Neuronal stem cell (in vitro differentiated cells): ENCODE measurements around the gene LMNA.

Experiments used
- DNase-seq: peaks from one replicate; pipeline ENCODE4 v3.0.0-alpha.2; 2013; ENCODE audit warnings: low spot score
- H2AFZ ChIP-seq: one replicate; pipeline ENCODE4 v1.6.1; 2013; ENCODE audit warnings: mild to moderate bottlenecking, low read length, inconsistent platforms
- H2AK5ac ChIP-seq: 2 replicates; pipeline ENCODE4 v1.6.1; 2013; ENCODE audit warnings: low read depth, mild to moderate bottlenecking, inconsistent platforms, low read length, moderate library complexity, mixed read lengths
- H2BK120ac ChIP-seq: 2 replicates; pipeline ENCODE4 v1.6.1; 2013; ENCODE audit warnings: low read depth, mild to moderate bottlenecking, inconsistent platforms, low read length, moderate library complexity, mixed read lengths
- H2BK12ac ChIP-seq: one replicate; pipeline ENCODE4 v1.6.1; 2013; ENCODE audit warnings: low read length, inconsistent platforms
- H2BK15ac ChIP-seq: 2 replicates; pipeline ENCODE4 v1.6.1; 2013; ENCODE audit warnings: mild to moderate bottlenecking, low read length, inconsistent platforms, mixed read lengths
- H2BK5ac ChIP-seq: one replicate; pipeline ENCODE4 v1.6.1; 2013; ENCODE audit warnings: inconsistent platforms, mild to moderate bottlenecking, low read length, moderate library complexity
- H3K14ac ChIP-seq: one replicate; pipeline ENCODE4 v1.6.1; 2013; ENCODE audit warnings: low read length, inconsistent platforms
- H3K18ac ChIP-seq: 2 replicates; pipeline ENCODE4 v1.6.1; 2013; ENCODE audit warnings: low read length, inconsistent platforms
- H3K23ac ChIP-seq: 2 replicates; pipeline ENCODE4 v1.6.1; 2013; ENCODE audit warnings: low read depth, mild to moderate bottlenecking, mixed read lengths, low read length, inconsistent platforms; ENCODE audit not compliant: poor library complexity
- H3K27ac ChIP-seq: replicated peaks from 3 replicates; pipeline ENCODE4 v1.5.1; 2013; ENCODE audit warnings: low read length, inconsistent platforms
- H3K27me3 ChIP-seq, 3 experiments: 2 replicates each; pipeline ENCODE4 v1.6.1; 2013; ENCODE audit warnings: low read length in 3 of 3, mild to moderate bottlenecking in 2 of 3, inconsistent platforms in 1 of 3, low read depth in 1 of 3, mixed read lengths in 1 of 3, moderate library complexity in 1 of 3; ENCODE audit not compliant: control insufficient read depth in 3 of 3, insufficient read depth in 3 of 3
- H3K36me3 ChIP-seq, 2 donors: replicated peaks in 1 of 2; 2 replicates each; pipeline ENCODE4 v1.6.1; 2013; ENCODE audit warnings: low read length in 2 of 2; ENCODE audit not compliant: control insufficient read depth in 2 of 2, insufficient read depth in 2 of 2
- H3K4ac ChIP-seq: 2 replicates; pipeline ENCODE4 v1.6.1; 2013; ENCODE audit warnings: inconsistent platforms, mild to moderate bottlenecking, low read length, moderate library complexity
- H3K4me1 ChIP-seq, 2 donors: 1 replicate in 1 of 2; 2 replicates in 1 of 2; pipeline ENCODE4 v1.6.1; 2013; ENCODE audit warnings: low read length in 2 of 2, low read depth in 1 of 2; ENCODE audit not compliant: control insufficient read depth in 2 of 2, insufficient read depth in 1 of 2
- H3K4me2 ChIP-seq: one replicate; pipeline ENCODE4 v1.6.1; 2013; ENCODE audit warnings: mild to moderate bottlenecking, low read length, inconsistent platforms; ENCODE audit not compliant: insufficient read depth, poor library complexity, severe bottlenecking
- H3K4me3 ChIP-seq, 2 donors: 2 replicates each; pipeline ENCODE4 v1.5.1; 2013; ENCODE audit warnings: low read length in 2 of 2, mild to moderate bottlenecking in 2 of 2, inconsistent platforms in 1 of 2, moderate library complexity in 1 of 2
- H3K79me1 ChIP-seq: one replicate; pipeline ENCODE4 v1.6.1; 2013; ENCODE audit warnings: low read depth, mild to moderate bottlenecking, inconsistent platforms, low read length, moderate library complexity
- H3K9ac ChIP-seq: one replicate; pipeline ENCODE4 v1.6.1; 2013; ENCODE audit warnings: mild to moderate bottlenecking, low read depth, low read length, inconsistent platforms; ENCODE audit not compliant: poor library complexity
- H3K9me3 ChIP-seq, 2 donors: replicated peaks in 1 of 2; 2 replicates each; pipeline versions ENCODE3 to v1.6.1; 2013; ENCODE audit warnings: low read length in 2 of 2, mild to moderate bottlenecking in 2 of 2, inconsistent platforms in 1 of 2, low read depth in 1 of 2, mixed read lengths in 1 of 2, moderate library complexity in 1 of 2; ENCODE audit not compliant: control insufficient read depth in 2 of 2, insufficient read depth in 1 of 2
- H4K8ac ChIP-seq: one replicate; pipeline ENCODE4 v1.6.1; 2013; ENCODE audit warnings: low read depth, mild to moderate bottlenecking, inconsistent platforms, low read length, moderate library complexity
- H4K91ac ChIP-seq: one replicate; pipeline ENCODE4 v1.6.1; 2013; ENCODE audit warnings: low read length, low read depth, mild to moderate bottlenecking, inconsistent platforms; ENCODE audit not compliant: poor library complexity
- WGBS, 2 donors: extraction: QIAGEN DNeasy Blood & Tissue Kit; methylation state at CpG; one replicate each; pipeline ENCODE4 v1.1.7; 2013; ENCODE audit warnings: missing lambda C conversion rate in 2 of 2, mixed read lengths in 1 of 2; ENCODE audit not compliant: insufficient read length in 2 of 2, insufficient replicate concordance in 1 of 2; ENCODE audit errors: extremely low coverage in 2 of 2; 5-methylcytosine and 5-hydroxymethylcytosine counted together

The LMNA gene

DNA sequence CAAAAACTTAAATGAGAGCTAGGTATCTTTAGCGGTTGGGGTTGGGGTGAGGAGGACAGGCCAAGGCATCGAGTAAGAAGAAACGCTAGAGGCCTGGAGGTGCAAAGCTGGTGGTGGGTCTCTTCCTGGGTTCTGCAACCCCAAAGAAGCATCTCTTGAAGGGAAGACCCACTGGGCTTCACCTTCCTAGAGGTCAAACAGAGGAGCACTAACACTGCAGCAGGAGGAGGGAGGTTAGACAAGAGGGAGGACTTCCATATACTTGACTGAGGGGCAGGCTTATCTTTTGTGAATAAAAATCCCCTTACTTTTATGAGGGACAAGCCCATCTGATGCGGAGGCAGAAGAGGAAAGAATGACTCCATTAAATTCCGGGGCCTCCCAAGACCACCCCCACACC lies 34.7 kb upstream of the LMNA start:
- H3K9ac ChIP-seq, result no peak overlapping the region
- no peak overlapping the region for H2BK12ac ChIP-seq
- peaks cover 16 to 55% of the 10 kb centered on the region in 2 donors for H3K36me3 ChIP-seq
- no peak overlapping the region for H2BK120ac ChIP-seq
- H3K23ac ChIP-seq, result no peak overlapping the region
- no peak overlapping the region for H4K91ac ChIP-seq
- H4K8ac ChIP-seq, result no peak overlapping the region
- DNase-seq, result no peak
- H3K4me1 ChIP-seq, result peaks cover 44 to 48% of the 10 kb centered on the region in 2 donors
- no peak overlapping the region for H3K18ac ChIP-seq
- no peaks in the 10 kb centered on the region for H3K27me3 ChIP-seq
- H3K27ac ChIP-seq, result peak overlapping the region; percentile 63
- peak overlapping the region; percentile 54 for H3K4me2 ChIP-seq
- H2AK5ac ChIP-seq, result no peak overlapping the region
- H2BK15ac ChIP-seq, result no peak overlapping the region
- no CpG with 5 or more reads among the region's 5 CpGs for WGBS, 2 donors
- no peak overlapping the region for H2AFZ ChIP-seq
- no peak overlapping the region for H3K14ac ChIP-seq
- H3K9me3 ChIP-seq, result no peaks in the 10 kb centered on the region
- H3K4ac ChIP-seq, result no peak overlapping the region
- H3K79me1 ChIP-seq, result no peaks in the 10 kb centered on the region
- peak overlapping the region; percentile 93 to 99 for H3K4me3 ChIP-seq
- no peak overlapping the region for H2BK5ac ChIP-seq

DNA sequence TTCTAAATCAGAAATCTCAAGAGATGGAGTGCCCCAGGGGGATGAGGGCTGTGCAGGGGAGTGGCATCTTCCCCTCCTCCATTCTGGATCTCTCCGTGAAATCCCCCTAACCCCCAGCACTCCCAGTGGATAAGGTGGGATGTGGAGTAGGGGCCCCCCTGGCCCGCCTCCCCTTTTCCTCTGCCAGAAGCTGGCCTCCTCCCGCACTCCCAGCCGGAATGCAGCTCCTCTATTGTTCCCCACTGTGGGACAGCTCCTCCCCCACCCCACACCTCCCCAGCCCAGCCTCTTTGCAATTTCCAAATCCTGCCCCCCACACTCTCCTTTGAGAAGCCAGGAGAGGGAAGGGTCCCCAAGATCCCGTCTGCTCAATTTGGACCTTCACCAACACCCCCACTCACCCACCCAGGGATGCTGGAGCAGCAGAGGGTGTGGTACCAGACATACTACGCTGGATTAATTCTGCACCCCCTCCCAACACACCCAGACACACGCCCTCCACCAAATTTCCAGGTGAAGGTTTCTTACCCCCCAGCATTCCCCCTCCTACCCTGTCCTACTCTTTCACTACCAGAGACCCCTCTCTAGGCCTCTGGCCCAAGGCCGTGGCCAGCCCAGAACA lies 34.2 kb upstream of the LMNA start:
- no peak overlapping the region for H4K91ac ChIP-seq
- no peak overlapping the region for H3K23ac ChIP-seq
- no CpG with 5 or more reads among the region's 8 CpGs for WGBS, 2 donors
- H2BK120ac ChIP-seq, result peak overlapping the region; percentile 7
- DNase-seq, result no peak
- peak overlapping the region; percentile 82 for H2BK5ac ChIP-seq
- no peak overlapping the region for H4K8ac ChIP-seq
- peak overlapping the region; percentile 93 to 99 for H3K4me3 ChIP-seq
- H3K4me2 ChIP-seq, result peak overlapping the region; percentile 54
- H3K79me1 ChIP-seq, result no peaks in the 10 kb centered on the region
- H2AK5ac ChIP-seq, result peak overlapping the region; percentile 98
- peaks cover 44 to 48% of the 10 kb centered on the region in 2 donors for H3K4me1 ChIP-seq
- no peak overlapping the region for H3K14ac ChIP-seq
- peak overlapping the region; percentile 98 for H3K27ac ChIP-seq
- peak overlapping the region; percentile 100 for H3K9ac ChIP-seq
- H2BK12ac ChIP-seq, result no peak overlapping the region
- no peaks in the 10 kb centered on the region for H3K9me3 ChIP-seq
- H2AFZ ChIP-seq, result no peak overlapping the region
- peak overlapping the region; percentile 72 for H2BK15ac ChIP-seq
- H3K4ac ChIP-seq, result peak overlapping the region; percentile 70
- H3K27me3 ChIP-seq, result no peaks in the 10 kb centered on the region
- peak overlapping the region; percentile 100 for H3K18ac ChIP-seq
- peaks cover 12 to 55% of the 10 kb centered on the region in 2 donors for H3K36me3 ChIP-seq

DNA sequence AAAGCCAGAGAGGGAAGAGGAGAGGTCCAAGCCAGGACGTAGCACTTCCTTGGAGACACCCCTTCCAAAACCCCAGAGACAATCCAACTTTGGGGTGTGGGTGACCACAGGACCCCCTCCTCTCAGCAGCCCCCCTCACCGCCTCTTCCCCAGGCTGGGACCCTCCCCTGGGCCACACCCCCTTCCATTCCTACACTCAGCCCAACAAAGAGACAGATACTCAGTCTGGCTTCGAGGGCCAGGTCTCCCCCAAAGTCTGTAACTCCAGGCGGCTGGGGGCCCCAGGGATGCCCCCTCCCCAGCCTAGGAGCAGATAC lies 33.7 kb upstream of the LMNA start:
- peak overlapping the region; percentile 98 for H3K27ac ChIP-seq
- H2BK5ac ChIP-seq, result peak overlapping the region; percentile 82
- H3K79me1 ChIP-seq, result no peaks in the 10 kb centered on the region
- peak overlapping the region; percentile 71 for H3K4ac ChIP-seq
- peak overlapping the region; percentile 93 to 99 for H3K4me3 ChIP-seq
- peaks cover 41 to 46% of the 10 kb centered on the region in 2 donors for H3K4me1 ChIP-seq
- no peak overlapping the region for H4K91ac ChIP-seq
- peak overlapping the region; percentile 7 for H2BK120ac ChIP-seq
- peak overlapping the region; percentile 54 for H3K4me2 ChIP-seq
- no peak overlapping the region for H2BK12ac ChIP-seq
- H2AK5ac ChIP-seq, result peak overlapping the region; percentile 98
- H3K9ac ChIP-seq, result peak overlapping the region; percentile 100
- H2AFZ ChIP-seq, result no peak overlapping the region
- no peaks in the 10 kb centered on the region for H3K9me3 ChIP-seq
- H3K23ac ChIP-seq, result no peak overlapping the region
- H3K18ac ChIP-seq, result peak overlapping the region; percentile 100
- H4K8ac ChIP-seq, result no peak overlapping the region
- no peaks in the 10 kb centered on the region for H3K27me3 ChIP-seq
- no peak for DNase-seq
- peaks cover 12 to 52% of the 10 kb centered on the region in 2 donors for H3K36me3 ChIP-seq
- peak overlapping the region; percentile 72 for H2BK15ac ChIP-seq
- WGBS, 2 donors, result no CpG with 5 or more reads among the region's 4 CpGs
- no peak overlapping the region for H3K14ac ChIP-seq

- Histone ChIP-seq H3K4me1 (peaks cover 39 to 45% of the 10 kb centered on the region in 2 donors), H3K4me3 (peak overlapping the region; percentile 93 to 99), H3K4ac (peak overlapping the region; percentile 98), H3K9ac (peak overlapping the region; percentile 100), H2AFZ (no peak overlapping the region), H3K23ac (peak overlapping the region; percentile 89), H3K18ac (peak overlapping the region; percentile 100), H3K9me3 (no peaks in the 10 kb centered on the region), H3K4me2 (peak overlapping the region; percentile 54), H3K14ac (no peak overlapping the region), H4K8ac (no peak overlapping the region), H2BK120ac (peak overlapping the region; percentile 7), H2BK5ac (peak overlapping the region; percentile 82), H2BK15ac (peak overlapping the region; percentile 72), H3K27ac (peak overlapping the region; percentile 98), H3K36me3 (peaks cover 12 to 47% of the 10 kb centered on the region in 2 donors), H2BK12ac (no peak overlapping the region), H3K27me3 (no peaks in the 10 kb centered on the region), H3K79me1 (no peaks in the 10 kb centered on the region), H4K91ac (peak overlapping the region; percentile 99), H2AK5ac (peak overlapping the region; percentile 98)
- DNase-seq, result no peak
- WGBS, 2 donors, result no CpG with 5 or more reads among the region's 61 CpGs
Measured at GRCh38 chr1:156081180-156081916, 33.2 kb upstream of the LMNA start.
